Activated CD8-positive, alpha-beta memory T cell treated with anti-CD3 and anti-CD28 coated beads, Interleukin-2, amount 50 U/mL, for 1 hour (primary cell): Measurements from ENCODE around the gene XIRP1.
"Not testable (repeated sequence)": the region's sequence is repeated elsewhere in the genome, so short reads cannot be mapped to it uniquely, and the experiment has no call there.

Experiments
- DNase-seq: peaks from one replicate; pipeline ENCODE4 v3.0.0-alpha.2; 2020; ENCODE audit errors: extremely low read depth

The XIRP1 gene, protein sequence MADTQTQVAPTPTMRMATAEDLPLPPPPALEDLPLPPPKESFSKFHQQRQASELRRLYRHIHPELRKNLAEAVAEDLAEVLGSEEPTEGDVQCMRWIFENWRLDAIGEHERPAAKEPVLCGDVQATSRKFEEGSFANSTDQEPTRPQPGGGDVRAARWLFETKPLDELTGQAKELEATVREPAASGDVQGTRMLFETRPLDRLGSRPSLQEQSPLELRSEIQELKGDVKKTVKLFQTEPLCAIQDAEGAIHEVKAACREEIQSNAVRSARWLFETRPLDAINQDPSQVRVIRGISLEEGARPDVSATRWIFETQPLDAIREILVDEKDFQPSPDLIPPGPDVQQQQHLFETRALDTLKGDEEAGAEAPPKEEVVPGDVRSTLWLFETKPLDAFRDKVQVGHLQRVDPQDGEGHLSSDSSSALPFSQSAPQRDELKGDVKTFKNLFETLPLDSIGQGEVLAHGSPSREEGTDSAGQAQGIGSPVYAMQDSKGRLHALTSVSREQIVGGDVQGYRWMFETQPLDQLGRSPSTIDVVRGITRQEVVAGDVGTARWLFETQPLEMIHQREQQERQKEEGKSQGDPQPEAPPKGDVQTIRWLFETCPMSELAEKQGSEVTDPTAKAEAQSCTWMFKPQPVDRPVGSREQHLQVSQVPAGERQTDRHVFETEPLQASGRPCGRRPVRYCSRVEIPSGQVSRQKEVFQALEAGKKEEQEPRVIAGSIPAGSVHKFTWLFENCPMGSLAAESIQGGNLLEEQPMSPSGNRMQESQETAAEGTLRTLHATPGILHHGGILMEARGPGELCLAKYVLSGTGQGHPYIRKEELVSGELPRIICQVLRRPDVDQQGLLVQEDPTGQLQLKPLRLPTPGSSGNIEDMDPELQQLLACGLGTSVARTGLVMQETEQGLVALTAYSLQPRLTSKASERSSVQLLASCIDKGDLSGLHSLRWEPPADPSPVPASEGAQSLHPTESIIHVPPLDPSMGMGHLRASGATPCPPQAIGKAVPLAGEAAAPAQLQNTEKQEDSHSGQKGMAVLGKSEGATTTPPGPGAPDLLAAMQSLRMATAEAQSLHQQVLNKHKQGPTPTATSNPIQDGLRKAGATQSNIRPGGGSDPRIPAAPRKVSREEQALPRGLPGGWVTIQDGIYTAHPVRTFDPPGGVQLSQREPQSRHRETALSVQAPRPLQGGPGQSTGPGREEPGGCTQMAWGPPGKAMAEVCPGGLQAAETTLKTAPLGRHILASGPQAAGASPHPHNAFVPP (N-terminal part only)

DNA sequence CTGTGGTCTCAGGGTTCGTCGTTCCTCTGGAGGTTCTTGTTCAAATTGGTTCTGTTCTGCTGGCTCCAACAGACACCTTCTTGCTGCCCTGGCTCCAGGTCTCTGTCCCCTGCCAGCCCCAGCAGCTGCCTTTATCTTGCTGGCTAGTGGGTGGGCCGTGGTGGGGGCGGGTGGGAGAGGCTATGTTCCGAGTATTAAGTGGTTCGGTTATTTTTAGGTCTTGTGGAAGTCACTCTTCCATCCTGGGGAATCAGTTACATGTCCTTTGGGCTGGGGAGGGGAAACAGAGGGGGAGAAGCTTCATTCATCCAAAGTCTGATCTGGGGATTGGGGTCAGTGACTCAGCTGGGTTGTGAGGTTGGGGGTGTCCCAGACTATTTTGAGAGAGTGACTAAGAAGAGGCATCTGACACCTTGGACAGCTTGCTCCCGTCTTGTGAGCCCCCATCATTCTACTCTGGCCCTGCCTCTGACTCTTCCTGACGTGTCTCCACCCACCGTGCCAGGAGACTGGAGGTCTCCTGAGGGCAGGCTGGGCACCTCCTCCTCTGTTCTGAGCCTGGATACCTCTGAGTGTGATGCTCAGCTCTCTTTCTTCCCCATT, at the start of gene XIRP1:
XIRP1 (minus strand) TSS at position 106 of the 603 bp plus-strand sequence. CDS start 3,150 bp downstream, outside the sequence.
- no peak for DNase-seq

DNA sequence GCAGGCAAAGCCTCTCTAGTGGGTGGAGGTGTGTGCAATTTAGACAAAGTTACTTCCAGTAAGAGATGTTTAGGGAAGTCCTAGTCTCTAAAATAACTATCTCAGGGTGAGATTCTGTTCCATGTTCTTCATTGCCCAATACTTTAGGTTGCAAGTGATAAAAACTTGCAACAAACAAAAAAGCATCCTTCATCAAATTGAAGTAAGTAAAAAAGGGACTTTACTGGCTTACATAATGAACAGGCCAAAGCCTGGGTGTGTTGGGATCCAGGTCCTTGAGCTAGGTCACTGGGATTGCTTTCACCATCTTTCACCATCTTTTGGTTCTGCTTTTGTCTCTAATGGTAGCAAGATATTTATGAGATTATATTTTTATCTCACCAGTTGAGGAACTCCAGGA, 49.2 kb upstream of the XIRP1 start:
- DNase-seq = no peak

DNA sequence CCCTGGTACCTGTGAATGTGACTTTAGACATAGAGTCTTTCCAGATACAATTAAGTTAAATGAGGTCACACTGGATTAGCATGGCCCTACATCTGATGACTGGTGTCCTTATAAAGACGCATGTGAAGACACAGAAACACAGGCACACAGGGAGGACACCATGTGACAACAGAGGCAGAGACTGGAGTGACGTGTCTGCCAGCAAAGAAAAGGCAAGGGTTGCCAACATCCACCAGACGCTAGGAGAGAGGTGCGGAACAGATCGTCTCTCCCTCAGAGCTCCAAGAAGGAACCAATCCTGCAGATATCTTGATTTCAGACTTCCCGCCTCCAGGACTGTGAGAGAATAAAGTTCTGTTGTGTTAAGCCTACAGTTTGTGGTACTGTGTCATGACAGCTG, 44.6 kb upstream of the XIRP1 start:
- DNase-seq = no peak

DNA sequence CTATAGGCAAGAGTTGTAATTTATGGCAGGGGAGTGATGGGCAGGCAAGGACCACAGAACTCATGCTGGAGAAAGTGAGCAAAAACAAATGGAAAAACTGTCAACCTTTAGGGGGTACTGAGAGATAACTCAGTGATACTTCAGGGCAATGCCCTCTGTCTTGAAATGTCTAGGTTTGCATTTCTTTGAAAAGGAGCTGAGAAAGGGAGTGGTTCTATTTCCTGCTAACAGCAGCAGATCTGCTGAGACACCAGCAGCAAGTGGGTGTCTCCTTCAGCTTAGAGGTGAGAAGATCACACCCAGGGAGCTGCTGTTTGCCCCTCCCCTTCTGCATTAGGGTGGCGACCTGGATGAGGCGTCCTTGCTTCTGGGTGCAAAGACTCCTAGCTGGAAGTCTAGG, 42.3 kb upstream of the XIRP1 start:
- no peak for DNase-seq

DNA sequence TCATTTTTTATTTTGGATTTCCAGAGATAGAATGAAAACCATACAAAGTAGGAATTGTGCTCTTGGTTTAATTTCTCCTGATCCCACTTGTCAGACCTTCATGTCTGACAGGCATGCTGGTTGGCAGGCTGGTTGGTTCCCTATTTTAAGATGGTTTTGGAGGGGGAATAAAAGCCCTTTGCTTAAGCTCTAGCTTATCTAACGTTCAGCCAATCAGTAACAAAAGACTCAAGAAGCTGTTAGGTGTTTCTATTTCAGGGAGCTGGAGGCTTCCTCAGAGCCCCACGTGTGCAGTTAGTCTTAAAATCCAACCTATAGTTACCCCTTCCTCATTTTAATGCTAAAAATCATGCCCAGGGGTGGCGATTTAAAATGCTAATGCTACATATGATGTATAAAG, 40.5 kb upstream of the XIRP1 start:
- no peak for DNase-seq

DNA sequence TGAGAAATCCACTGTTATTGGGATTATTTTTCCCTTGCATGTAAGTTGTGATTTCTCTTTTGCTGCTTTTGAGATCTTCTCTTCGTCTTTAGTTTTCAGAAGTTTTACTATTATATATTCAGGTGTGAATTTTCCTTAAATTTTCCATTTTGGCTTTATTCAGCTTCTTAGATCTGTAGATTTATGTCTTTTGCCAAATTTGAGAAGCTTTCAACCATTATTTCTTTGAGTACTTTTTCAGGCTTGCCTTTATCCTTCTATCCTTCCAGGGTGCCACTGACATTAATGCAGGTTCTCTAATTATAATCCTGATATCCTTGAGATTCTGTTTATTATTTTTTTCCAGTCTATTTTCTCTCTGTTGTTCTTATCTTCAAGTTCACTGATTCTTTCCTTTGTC, 38.1 kb upstream of the XIRP1 start:
- DNase-seq = no peak

DNA sequence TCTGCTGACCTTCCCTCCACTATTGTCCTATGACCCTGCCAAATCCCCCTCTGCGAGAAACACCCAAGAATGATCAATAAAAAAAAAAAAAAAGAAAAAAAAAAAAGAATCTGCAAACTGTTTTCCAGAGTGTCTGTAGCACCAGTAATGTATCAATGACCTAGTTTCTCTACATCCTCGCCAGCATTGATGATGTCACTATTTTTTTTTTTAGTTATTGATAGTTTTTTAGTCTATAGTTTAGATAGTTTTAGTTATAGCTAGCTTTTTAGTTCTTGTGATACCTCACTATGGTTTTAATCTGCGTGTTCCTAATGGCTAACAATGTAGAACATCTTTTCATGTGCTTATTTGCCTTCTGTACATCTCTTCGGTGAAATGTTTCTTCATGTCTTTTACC, 36.1 kb upstream of the XIRP1 start:
- DNase-seq = no peak

DNA sequence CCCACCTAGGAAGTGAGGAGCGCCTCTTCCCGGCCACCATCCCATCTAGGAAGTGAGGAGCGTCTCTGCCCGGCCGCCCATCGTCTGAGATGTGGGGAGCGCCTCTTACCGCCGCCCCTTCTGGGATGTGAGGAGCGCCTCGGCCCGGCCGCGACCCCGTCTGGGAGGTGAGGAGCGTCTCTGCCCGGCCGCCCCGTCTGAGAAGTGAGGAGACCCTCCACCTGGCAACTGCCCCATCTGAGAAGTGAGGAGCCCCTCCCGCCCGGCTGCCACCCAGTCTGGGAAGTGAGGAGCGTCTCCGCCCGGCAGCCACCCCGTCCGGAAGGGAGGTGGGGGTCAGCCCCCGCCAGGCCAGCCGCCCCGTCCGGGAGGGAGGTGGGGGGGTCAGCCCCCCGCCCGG, 35.2 kb upstream of the XIRP1 start:
- DNase-seq = not testable (repeated sequence)

DNA sequence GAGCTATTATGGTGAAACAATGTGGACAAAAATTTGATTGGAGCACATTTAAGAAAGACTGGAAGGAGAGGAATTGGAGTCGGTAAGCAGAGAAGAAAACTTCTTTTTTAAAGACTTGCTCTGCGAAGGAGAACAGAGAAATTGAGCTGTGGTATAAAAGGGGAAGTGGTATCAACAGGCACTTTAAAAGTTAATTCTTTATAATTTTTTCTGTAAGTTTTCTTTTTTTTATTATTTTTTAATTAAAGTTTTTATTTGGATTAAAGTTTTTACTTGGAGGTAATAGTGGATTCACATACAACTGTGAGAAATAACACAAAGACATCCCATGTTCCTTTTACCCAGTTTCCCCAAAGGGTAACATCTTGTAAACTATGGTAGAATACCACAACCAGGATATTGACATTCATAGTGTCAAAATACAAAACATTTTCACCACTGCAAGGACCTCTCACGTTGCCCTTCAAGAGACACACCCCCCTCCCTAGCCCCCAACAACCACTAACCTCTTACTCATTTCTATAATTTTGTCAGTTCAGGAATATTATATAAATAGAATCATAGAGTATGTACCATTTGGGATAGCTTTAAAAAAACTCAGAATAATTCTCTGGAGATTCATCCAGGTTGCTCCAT, 33.8 kb upstream of the XIRP1 start:
- DNase-seq = no peak

DNA sequence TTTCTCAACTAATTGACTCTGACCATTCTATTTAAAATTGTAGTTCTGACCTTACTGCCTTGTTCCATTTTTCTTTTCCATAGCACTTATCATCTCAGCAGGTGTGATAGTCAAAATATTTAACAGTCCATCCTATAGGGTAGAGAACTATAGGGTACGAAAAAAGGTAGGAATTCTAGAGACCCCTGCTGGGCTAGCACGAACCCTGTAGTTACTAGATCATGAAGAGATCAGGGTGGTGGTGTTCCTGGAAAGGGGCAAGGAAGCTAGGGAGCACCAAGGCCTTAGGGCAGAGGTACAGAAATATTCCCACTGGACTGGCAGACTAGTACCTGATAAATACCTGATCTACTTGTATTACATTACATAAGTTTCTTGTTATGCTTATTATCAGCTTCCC, 31.9 kb upstream of the XIRP1 start:
- DNase-seq = no peak

DNA sequence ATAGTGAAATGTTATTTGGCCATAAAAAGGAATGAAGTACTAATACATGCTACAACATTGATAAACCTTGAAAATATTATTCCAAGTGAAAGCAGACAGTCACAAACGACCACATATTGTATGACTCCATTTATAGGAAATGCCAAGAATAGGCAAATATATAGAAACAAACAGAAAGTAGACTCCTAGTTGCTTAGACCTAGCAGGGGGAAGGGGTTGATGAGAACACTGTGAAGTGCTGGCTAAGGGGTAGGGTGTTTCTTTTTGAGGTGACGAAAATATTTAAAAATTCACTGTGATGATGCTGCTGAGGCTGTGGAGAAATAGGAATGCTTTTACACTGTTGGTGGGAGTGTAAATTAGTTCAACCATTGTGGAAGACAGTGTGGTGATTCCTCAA, 30.5 kb upstream of the XIRP1 start:
- DNase-seq = no peak

DNA sequence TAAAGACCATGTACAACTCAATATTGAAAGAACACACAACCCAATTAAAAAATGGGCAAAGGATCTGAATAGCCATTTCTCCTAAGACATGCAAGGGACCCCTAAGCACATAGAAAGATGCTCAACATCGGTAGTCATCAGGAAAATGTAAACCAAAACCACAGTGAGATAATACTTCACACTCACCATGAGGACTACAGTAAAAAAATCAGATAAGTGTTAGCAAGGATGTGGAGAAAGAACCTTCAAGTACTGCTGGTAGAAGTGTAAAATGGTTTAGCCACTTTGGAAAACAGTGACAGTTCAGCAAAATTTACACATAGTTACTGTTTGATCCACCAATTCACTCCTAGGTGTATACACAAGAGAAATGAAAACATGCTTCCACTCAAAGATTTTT, 30.1 kb upstream of the XIRP1 start:
- DNase-seq = no peak

DNA sequence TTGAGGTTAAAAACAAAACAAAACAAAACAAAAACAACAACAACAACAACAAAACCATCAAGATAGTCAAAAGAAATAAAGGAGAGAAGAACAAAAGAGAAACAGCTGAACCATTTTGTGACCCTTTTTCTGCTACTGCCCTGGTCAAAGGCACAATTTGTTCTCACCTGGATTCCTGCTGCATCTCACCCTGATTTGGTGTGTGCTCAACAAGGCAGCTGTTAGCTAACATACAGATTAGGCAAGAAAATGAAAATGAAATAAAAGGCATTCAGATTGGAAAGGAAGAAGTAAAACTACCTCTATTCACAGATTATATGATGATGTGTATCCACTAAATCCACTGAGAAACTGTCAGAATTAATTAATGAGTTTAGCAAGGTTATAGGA, 28.7 kb upstream of the XIRP1 start:
- no peak for DNase-seq

DNA sequence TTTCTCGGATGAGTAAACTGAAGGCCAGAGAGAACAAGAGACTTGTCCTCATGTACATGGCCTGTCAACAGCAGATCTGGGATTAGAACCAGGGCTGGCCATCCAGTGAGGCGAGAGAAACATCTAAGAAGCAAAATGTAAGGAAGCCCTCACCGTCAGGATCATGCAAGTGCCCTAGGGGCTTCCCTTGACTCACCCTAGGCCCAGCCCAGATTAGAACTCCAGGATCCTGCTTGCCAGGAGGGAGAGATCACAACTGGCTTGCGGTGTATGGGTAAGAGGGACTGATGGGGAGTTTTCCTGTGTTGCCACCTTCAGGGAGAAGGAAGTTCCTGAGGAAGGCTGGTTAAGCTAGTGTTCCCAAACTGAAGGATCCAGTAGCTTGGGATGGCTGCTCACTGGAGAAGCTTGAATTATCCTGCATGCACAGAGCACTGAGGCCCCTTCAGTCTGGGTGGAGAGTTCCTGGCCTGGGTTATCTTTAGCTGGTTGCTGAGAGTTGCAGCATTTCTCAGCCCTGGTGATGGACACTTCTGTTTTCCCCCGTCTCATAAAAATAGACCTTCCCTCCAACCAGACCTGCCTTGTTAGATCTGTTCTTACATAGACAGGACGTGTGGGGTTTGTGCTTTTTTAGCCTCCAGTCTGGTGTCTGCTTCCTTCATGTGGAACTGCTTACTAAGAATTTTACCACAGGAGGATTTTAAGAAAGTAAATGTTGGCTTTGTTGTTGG, 28.2 kb upstream of the XIRP1 start:
- DNase-seq = no peak

DNA sequence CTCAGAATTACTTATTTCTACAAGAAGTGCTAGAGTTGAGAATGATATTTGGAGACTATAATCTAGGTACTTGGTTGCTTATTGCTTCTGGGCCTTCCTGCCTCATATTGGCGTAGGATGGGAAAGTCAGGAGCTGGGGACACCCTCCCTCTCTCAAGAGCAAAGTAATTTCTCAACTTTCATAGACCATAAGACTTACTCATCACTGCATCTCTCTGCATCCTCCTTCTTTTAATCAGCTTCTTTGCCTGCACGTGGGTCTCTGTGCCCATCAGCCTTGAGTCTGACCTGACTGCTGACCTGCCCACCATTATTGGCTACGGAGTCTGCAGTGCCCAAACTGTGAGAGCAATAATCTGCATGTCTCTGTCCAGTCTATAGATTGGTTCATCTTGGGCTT, 27.3 kb upstream of the XIRP1 start:
- no peak for DNase-seq

DNA sequence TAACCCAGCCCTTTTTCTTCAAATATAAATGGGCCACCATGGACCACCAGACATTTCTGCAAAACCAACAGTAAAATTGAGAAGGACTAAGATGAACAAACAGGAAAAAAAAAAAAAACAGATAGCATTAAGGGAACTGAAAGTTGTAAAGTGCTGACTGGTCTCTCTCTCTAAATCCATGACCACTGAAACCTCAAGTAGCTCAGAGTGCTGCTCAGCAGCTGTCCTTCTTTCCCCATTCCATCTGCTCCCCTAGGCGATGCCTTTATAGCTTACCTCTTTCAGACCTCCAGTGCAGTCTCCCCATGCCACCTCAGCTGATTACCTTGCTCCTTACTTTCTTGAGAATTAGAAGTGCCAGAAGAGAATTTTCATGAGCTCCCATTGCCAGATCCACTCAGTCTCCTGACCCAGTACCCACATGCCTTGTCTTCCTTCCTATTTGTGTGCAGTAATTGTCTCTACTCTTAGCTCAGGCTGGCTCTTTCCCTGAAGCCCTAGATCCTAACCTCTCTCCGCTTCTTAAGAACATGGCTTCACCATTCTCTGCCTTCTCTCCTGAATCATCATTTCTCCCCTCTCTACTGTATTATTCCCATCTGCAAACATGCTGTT, 23.9 kb upstream of the XIRP1 start:
- no peak for DNase-seq

DNA sequence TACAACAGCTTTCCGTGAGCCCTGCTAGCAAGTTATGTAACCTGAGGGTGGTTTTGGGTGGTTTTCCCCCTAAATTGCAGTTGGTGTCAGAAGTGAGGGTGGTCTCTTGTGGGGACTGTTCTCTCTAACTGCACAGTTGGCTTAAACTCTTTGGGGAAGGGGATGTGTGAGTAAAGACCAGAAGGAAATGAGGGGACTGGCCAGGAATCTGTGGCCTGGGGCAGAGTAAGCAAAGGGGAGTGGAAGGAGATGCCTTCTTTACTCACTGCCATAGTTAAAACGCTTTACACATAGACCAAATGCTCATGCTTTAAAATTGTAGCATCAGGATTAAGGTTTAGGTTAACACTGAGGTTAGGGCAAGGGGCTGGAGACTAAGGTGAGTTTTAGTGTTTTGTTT, 21.2 kb upstream of the XIRP1 start:
- DNase-seq = no peak

DNA sequence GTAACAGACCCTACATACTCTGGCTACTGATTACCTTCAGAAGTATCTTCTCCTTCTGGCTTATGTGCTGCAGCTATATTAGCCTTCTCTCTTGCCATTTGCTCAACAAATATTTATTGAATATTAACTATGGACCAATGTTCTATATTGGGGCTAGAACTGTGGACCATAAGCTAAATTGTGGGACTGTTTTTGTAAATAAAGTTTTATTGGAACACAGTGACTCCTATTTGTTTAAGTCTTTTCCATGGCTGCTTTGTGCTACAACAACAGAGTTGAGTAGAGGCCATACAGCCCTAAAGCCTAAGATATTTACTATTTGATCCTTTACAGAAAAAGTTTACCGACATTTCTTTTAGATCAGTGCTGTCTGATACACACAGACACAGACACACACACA, 20.3 kb upstream of the XIRP1 start:
- DNase-seq = no peak

DNA sequence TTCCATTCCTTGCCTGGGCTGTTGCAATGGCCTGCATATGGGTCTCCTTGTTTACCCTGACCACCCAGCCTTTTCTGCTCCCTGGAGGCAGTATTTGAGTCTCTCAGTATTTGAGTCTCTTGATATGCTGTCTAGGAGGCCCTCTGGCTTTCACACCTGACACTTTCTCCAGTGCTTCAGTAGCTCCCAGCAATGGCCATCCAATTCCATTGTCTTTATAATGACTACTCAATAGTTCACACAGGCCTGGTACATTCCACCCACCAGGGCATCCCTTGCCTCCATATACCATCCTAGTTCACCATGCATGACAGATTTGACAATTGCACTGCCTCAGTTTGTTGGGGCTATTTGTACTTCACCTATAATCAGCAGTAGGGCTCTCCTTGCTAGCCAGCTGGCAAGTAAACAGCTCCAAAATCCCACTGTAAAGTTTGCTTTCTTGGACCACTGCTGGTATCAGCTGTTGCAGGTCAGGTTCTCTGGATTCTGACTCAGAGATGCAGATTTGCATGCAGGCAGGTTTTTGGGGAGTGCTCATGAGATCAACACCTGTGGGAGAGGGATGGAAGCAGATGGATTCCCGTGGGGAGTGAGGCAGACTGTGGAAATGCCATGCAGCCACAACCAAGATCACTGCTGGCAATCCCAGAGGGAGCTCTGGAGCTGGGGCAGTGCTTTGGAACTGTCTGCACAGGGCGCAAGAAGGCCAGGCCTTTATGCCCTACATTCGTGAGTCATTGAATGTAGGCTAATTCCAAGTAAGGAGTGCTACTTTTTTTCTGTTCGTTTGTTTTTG, 19.1 kb upstream of the XIRP1 start:
- no peak for DNase-seq
